Adrenal gland (tissue), 12 donors: ENCODE data around the gene NDUFAF4. TPM values are rescaled to one million over a fixed set of nuclear protein-coding genes. Genes with fewer than 3 reads are reported as not detected.

ENCODE experiments used
- DNase-seq, 7 donors: peaks; one replicate each; pipeline ENCODE4 v3.0.0-alpha.2; 2019 to 2020
- H3K27ac ChIP-seq, 5 donors: fragments of 200-600 bp; sonication (generic) in 4 of 5; 1 replicate in 3 of 5; 2 replicates in 2 of 5; pipeline versions ENCODE4 v1.5.1 to v1.8.0; 2016 to 2020; ENCODE audit warnings: mild to moderate bottlenecking in 1 of 5
- H3K27me3 ChIP-seq: fragments of 200-600 bp; 2 replicates; pipeline ENCODE4 v1.8.0; 2021
- H3K36me3 ChIP-seq, 2 donors: fragments of 200-600 bp; replicated peaks in 1 of 2; 1 replicate in 1 of 2; 2 replicates in 1 of 2; pipeline versions ENCODE4 v1.5.1 to v1.8.0; 2018 to 2022
- H3K4me1 ChIP-seq, 2 donors: fragments of 200-600 bp; replicated peaks in 1 of 2; 1 replicate in 1 of 2; 2 replicates in 1 of 2; pipeline versions ENCODE4 v1.5.1 to v1.8.0; 2018 to 2021
- H3K4me3 ChIP-seq, 4 donors: fragments of 200-600 bp; sonication (generic) in 3 of 4; one replicate each; pipeline ENCODE4 v1.5.1; 2016 to 2018
- H3K9me3 ChIP-seq, 3 donors: fragments of 200-600 bp; sonication (generic) in 1 of 3; replicated peaks in 1 of 3; 1 replicate in 2 of 3; 2 replicates in 1 of 3; pipeline versions ENCODE4 v1.5.1 to v1.8.0; 2016 to 2021
- POLR2A ChIP-seq, 2 donors: fragments of 450-650 bp; IDR thresholded peaks; one replicate each; pipeline ENCODE4 v1.6.1; 2017; ENCODE audit warnings: antibody characterized with exemption in 2 of 2, mild to moderate bottlenecking in 2 of 2, moderate library complexity in 1 of 2
- WGBS, 4 donors: extraction: QIAGEN DNeasy Blood & Tissue Kit in 2 of 4; methylation state at CpG; one replicate each; pipeline versions ENCODE4 v1.1.5 to v1.1.7; 2013 to 2017; 5-methylcytosine and 5-hydroxymethylcytosine counted together
- intact Hi-C, 2 donors: fragments of 100-400 bp; cut with DNase I; formaldehyde crosslinking; loops; one replicate each; pipeline versions ENCODE4 v1.14.1 to v1.15.0; 2022 to 2023
- polyA plus RNA-seq, 3 donors: library from polyadenylated mRNA; stranded (reverse); fragments of 200-250 nt in 2 of 3; fragments of 350-450 nt in 1 of 3; fragmentation: Illumina TruSeq in 1 of 3; extraction: RNeasy Lipid Tissue Mini Kit (QIAGEN cat#74804) in 1 of 3; gene quantifications; one replicate each; pipeline ENCODE4 v1.2.3, GENCODE V29; 2013 to 2014
- total RNA-seq, 9 donors: library from RNA; depleted of rRNA in 4 of 9; stranded (reverse); fragments of >200 nt in 4 of 9; fragments of 120-200 nt in 1 of 9; fragmentation: NEBNext Ultra II Directional in 1 of 9; extraction: Animal tissue kit (Norgen Biotek cat#: 25700) in 1 of 9; gene quantifications; one replicate each; pipeline versions ENCODE4 v1.1.0 to v1.2.4, GENCODE V29; 2013 to 2023
- TF ChIP-seq, protein P1 (sequence below), 6 experiments: fragments of 450-650 bp in 4 of 6; fragments of 200-600 bp in 2 of 6; sonication (generic) in 1 of 6; IDR thresholded peaks; 1 replicate in 5 of 6; 2 replicates in 1 of 6; pipeline versions ENCODE4 v1.5.1 to v1.8.0; 2016 to 2021; ENCODE audit warnings: antibody characterized with exemption in 6 of 6, mild to moderate bottlenecking in 2 of 6, moderate library complexity in 1 of 6
- donor health status: healthy with polysubstance abuse.
- donor health status: Bipolar disorder and iron deficiency.
- donor health status: DM: yes; HTN: yes; CAD: no.
- donor health status: DM: no; HTN: no; CAD: no.
- donor health status: DM: no; HTN: no; CAD: no.
- donor health status: DM: yes; HTN: yes; CAD: no.

Gene NDUFAF4
- total and polyA plus RNA-seq, 12 donors = 11.4 to 73.5 (median 28.5) TPM

GRCh38 chr6:96942676-96943075, 45.0 kb upstream of the NDUFAF4 start:
- Histone ChIP-seq H3K4me3 (no peak overlapping the region), H3K36me3 (no peaks in the 10 kb centered on the region), H3K27me3 (peaks cover 4% of the 10 kb centered on the region), H3K9me3 (no peaks in the 10 kb centered on the region), H3K4me1 (peaks cover 0 to 6% of the 10 kb centered on the region in 2 donors), H3K27ac (no peak overlapping the region)
- 81 to 88% (median 83%) methylated on average over 2 of the region's 2 CpGs for WGBS, 4 donors
- DNase-seq = no peak
- intact Hi-C loops = no loop called here
- TF ChIP-seq POLR2A (IDR thresholded peaks at IDR 0.05) = no peak
- TF ChIP-seq, protein P1, sequence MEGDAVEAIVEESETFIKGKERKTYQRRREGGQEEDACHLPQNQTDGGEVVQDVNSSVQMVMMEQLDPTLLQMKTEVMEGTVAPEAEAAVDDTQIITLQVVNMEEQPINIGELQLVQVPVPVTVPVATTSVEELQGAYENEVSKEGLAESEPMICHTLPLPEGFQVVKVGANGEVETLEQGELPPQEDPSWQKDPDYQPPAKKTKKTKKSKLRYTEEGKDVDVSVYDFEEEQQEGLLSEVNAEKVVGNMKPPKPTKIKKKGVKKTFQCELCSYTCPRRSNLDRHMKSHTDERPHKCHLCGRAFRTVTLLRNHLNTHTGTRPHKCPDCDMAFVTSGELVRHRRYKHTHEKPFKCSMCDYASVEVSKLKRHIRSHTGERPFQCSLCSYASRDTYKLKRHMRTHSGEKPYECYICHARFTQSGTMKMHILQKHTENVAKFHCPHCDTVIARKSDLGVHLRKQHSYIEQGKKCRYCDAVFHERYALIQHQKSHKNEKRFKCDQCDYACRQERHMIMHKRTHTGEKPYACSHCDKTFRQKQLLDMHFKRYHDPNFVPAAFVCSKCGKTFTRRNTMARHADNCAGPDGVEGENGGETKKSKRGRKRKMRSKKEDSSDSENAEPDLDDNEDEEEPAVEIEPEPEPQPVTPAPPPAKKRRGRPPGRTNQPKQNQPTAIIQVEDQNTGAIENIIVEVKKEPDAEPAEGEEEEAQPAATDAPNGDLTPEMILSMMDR (IDR thresholded peaks at IDR 0.05) = no peak

DNA sequence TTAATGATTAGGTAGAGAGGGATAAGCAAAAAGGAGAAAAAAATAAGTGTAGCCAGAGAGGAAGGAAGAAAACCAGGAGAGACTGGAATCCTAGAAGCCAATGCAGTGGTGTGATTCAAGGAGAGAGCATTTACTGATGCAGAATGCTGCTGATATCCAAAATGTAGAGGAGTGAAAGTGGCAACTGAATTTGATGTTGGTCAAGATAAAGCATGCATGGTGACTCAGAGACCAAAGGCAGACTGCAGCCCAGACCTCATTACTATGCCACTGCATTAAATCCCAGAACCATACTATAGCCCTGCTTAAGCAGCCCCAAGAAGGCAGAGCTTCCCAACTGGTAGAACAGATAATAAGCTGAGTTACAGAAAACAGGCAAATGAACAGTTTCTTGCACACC, 42.6 kb upstream of the NDUFAF4 start:
- no peak overlapping the region for H3K4me3 ChIP-seq
- H3K27ac ChIP-seq = no peak overlapping the region
- TF ChIP-seq POLR2A (IDR thresholded peaks at IDR 0.05) = no peak
- TF ChIP-seq, protein P1 (IDR thresholded peaks at IDR 0.05) = no peak
- intact Hi-C loops = no loop called here
- no peaks in the 10 kb centered on the region for H3K9me3 ChIP-seq
- no peak for DNase-seq
- H3K27me3 ChIP-seq = peaks cover 7% of the 10 kb centered on the region
- peaks cover 0 to 6% of the 10 kb centered on the region in 2 donors for H3K4me1 ChIP-seq
- no peaks in the 10 kb centered on the region for H3K36me3 ChIP-seq

GRCh38 chr6:96939007-96939805, 41.5 kb upstream of the NDUFAF4 start:
- peak in 6 of 7 donors; percentile 51 to 77 (median 64) for DNase-seq
- 51 to 84% (median 55%) methylated on average over 4 of the region's 4 CpGs for WGBS, 4 donors
- Histone ChIP-seq H3K4me3 (no peak overlapping the region), H3K27ac (no peak overlapping the region), H3K9me3 (no peaks in the 10 kb centered on the region), H3K36me3 (no peaks in the 10 kb centered on the region), H3K27me3 (peaks cover 7% of the 10 kb centered on the region), H3K4me1 (peaks cover 0 to 6% of the 10 kb centered on the region in 2 donors)
- TF ChIP-seq POLR2A (IDR thresholded peaks at IDR 0.05) = no peak
- TF ChIP-seq, protein P1 (IDR thresholded peaks at IDR 0.05) = no peak
- intact Hi-C loops = no loop called here

GRCh38 chr6:96934087-96934486, 36.4 kb upstream of the NDUFAF4 start:
- 77 to 87% (median 84%) methylated on average over 4 of the region's 4 CpGs for WGBS, 4 donors
- Histone ChIP-seq H3K4me3 (no peak overlapping the region), H3K27ac (no peak overlapping the region), H3K4me1 (peaks cover 0 to 5% of the 10 kb centered on the region in 2 donors), H3K36me3 (no peaks in the 10 kb centered on the region), H3K27me3 (peaks cover 3% of the 10 kb centered on the region), H3K9me3 (no peaks in the 10 kb centered on the region)
- no peak for TF ChIP-seq POLR2A (IDR thresholded peaks at IDR 0.05)
- TF ChIP-seq, protein P1 (IDR thresholded peaks at IDR 0.05) = no peak
- intact Hi-C loops = no loop called here
- no peak for DNase-seq
